ENCODE data around the gene SEZ6L2. TPM values are rescaled to one million over a fixed set of nuclear protein-coding genes. Genes with fewer than 3 reads are reported as not detected.
A peak's percentile ranks its signal among the peaks of the same experiment; 100 is the strongest.

The SEZ6L2 gene
- total and polyA plus RNA-seq, 7 experiments from 2014 or later, result 0.19 TPM; not detected in 6

GRCh38 chr16:29907973-29908372 lies 8.6 kb upstream of the SEZ6L2 start:
- Mint-ChIP-seq H3K27ac (peak overlapping the region in 1 of 9 donors; percentile 56), H3K36me3 (peaks cover 0 to 6% (median 3%) of the 10 kb centered on the region in 5 donors), H3K9me3 (no peaks in the 10 kb centered on the region), H3K4me3 (peak overlapping the region in 2 of 10 donors; percentile 13 to 24), H3K4me1 (peaks cover 0 to 9% (median 4%) of the 10 kb centered on the region in 7 donors), H3K27me3 (no peaks in the 10 kb centered on the region)
- DNase-seq (no peak), ATAC-seq (no peak)
- ChIA-PET POLR2A (interaction anchor here (0.6 kb wide), 1 partner anchor 935 kb away, joined by 3 read pairs; no protein-coding TSS in a partner anchor), CTCF (interaction anchor here (0.7 kb wide), 1 partner anchor 266 kb away, joined by 3 read pairs; no protein-coding TSS in a partner anchor)
- Histone ChIP-seq H3K27me3 (ENCODE audit: control insufficient read depth in 2 of 2, insufficient read depth in 2 of 2, low read length in 2 of 2) (no peaks in the 10 kb centered on the region), H3K36me3 (ENCODE audit: control insufficient read depth in 2 of 3, insufficient read depth in 3 of 3, low read length in 3 of 3) (peaks cover 0 to 9% (median 0%) of the 10 kb centered on the region in 3 experiments), H3K4me1 (ENCODE audit: control insufficient read depth in 2 of 2, insufficient read depth in 2 of 2, low read length in 2 of 2) (no peaks in the 10 kb centered on the region), H3K4me3 (ENCODE audit: low read length) (no peak overlapping the region), H3K9me3 (ENCODE audit: control insufficient read depth in 2 of 3, low read length in 3 of 3) (no peaks in the 10 kb centered on the region), H3K27ac (ENCODE audit: low read depth, low read length) (no peak overlapping the region)
- intact Hi-C loops (cut with micrococcal nuclease), result no loop called here

DNA sequence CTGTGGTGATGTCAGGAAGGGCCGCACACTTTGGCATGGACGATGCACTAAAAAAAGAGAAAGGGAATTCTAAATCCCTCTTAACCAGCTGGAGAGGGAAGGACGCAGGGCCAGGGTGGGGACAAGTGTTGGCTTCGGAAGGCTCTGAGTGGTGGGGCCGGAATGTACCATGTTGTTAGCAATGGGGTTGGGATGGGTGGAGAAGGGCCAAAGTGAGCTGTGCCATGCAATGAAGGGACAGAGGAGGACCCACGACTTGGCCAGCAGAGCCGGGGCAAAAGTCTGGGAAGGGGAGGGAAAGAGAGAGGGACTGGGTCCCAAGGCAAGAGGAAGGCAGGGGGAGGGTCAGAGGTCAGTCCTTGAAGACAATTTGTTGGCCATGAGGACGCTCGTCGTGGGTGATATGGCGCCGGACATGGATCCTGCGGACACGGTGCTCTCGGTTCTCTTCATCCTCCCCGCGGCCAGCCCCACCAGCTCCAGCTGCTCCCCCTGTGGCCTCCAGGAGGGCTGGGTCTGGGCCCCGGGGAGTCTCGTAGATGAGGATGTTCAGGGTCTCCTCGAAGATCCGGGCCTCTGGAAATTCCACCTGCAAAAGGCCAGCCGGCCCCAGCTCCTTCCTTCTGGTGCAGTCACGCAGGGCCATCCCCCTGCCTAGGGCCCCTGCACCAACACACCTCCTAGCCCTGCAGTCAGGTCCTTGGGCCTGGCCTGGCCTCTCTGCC lies 7.3 kb upstream of the SEZ6L2 start:
- peaks cover 0 to 9% (median 0%) of the 10 kb centered on the region in 3 experiments for H3K36me3 ChIP-seq (ENCODE audit: control insufficient read depth in 2 of 3, insufficient read depth in 3 of 3, low read length in 3 of 3)
- Mint-ChIP-seq H3K4me1 (peaks cover 0 to 9% (median 4%) of the 10 kb centered on the region in 7 donors), H3K27me3 (peaks cover 0 to 3% (median 0%) of the 10 kb centered on the region in 5 donors), H3K4me3 (no peak overlapping the region), H3K27ac (peak overlapping the region in 1 of 9 donors; percentile 7), H3K9me3 (no peaks in the 10 kb centered on the region), H3K36me3 (peaks cover 0 to 4% (median 3%) of the 10 kb centered on the region in 5 donors)
- no peaks in the 10 kb centered on the region for H3K27me3 ChIP-seq (ENCODE audit: control insufficient read depth in 2 of 2, insufficient read depth in 2 of 2, low read length in 2 of 2)
- no peak overlapping the region for H3K27ac ChIP-seq (ENCODE audit: low read depth, low read length)
- H3K4me1 ChIP-seq (ENCODE audit: control insufficient read depth in 2 of 2, insufficient read depth in 2 of 2, low read length in 2 of 2), result no peaks in the 10 kb centered on the region
- no peak for ATAC-seq
- POLR2A ChIA-PET, result no interaction called here
- no peaks in the 10 kb centered on the region for H3K9me3 ChIP-seq (ENCODE audit: control insufficient read depth in 2 of 3, low read length in 3 of 3)
- DNase-seq, result no peak
- CTCF ChIA-PET, result interaction anchor here (0.7 kb wide), 1 partner anchor 657 kb away, joined by 4 read pairs; no protein-coding TSS in a partner anchor
- H3K4me3 ChIP-seq (ENCODE audit: low read length), result no peak overlapping the region
- intact Hi-C loops (cut with micrococcal nuclease), result no loop called here

GRCh38 chr16:29905668-29906067 lies 6.3 kb upstream of the SEZ6L2 start:
- H3K4me1 ChIP-seq (ENCODE audit: control insufficient read depth in 2 of 2, insufficient read depth in 2 of 2, low read length in 2 of 2), result no peaks in the 10 kb centered on the region
- peaks cover 0 to 9% (median 0%) of the 10 kb centered on the region in 3 experiments for H3K36me3 ChIP-seq (ENCODE audit: control insufficient read depth in 2 of 3, insufficient read depth in 3 of 3, low read length in 3 of 3)
- ChIA-PET POLR2A (no interaction called here), CTCF (no interaction called here)
- H3K4me1 Mint-ChIP-seq, result peaks cover under 1 to 12% (median 5%) of the 10 kb centered on the region in 7 donors
- no peak overlapping the region for H3K27ac ChIP-seq (ENCODE audit: low read depth, low read length)
- H3K9me3 ChIP-seq (ENCODE audit: control insufficient read depth in 2 of 3, low read length in 3 of 3), result no peaks in the 10 kb centered on the region
- H3K27me3 Mint-ChIP-seq, result peaks cover 0 to 5% (median 0%) of the 10 kb centered on the region in 5 donors
- H3K4me3 ChIP-seq (ENCODE audit: low read length), result no peak overlapping the region
- H3K36me3 Mint-ChIP-seq, result peaks cover 0 to 4% (median 3%) of the 10 kb centered on the region in 5 donors
- no peaks in the 10 kb centered on the region for H3K27me3 ChIP-seq (ENCODE audit: control insufficient read depth in 2 of 2, insufficient read depth in 2 of 2, low read length in 2 of 2)
- H3K27ac Mint-ChIP-seq, result no peak overlapping the region
- DNase-seq, result no peak
- intact Hi-C loops (cut with micrococcal nuclease), result no loop called here
- ATAC-seq, result no peak
- no peaks in the 10 kb centered on the region for H3K9me3 Mint-ChIP-seq
- no peak overlapping the region for H3K4me3 Mint-ChIP-seq

DNA sequence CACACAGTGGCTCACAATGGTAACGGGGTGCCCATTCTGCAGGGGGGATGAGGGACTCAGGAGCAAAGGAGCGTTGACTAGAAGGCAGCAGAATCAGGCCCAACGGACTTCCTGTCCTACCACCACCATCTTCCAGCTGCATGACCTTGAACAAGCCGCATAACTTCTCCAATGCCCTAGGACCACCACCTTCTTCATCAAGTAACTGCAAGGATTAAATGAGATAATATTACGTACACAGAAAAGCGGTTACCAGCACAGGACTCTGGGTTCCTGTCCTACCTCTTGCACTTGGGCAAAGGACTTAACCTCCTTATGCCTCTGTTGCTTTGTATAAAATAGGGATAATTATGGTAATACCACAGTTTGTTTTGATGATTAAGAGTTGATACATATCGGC lies 5.6 kb upstream of the SEZ6L2 start:
- Mint-ChIP-seq H3K4me1 (peaks cover 4 to 15% (median 5%) of the 10 kb centered on the region in 7 donors), H3K9me3 (no peaks in the 10 kb centered on the region), H3K27me3 (peaks cover 0 to 6% (median 0%) of the 10 kb centered on the region in 5 donors), H3K27ac (no peak overlapping the region), H3K36me3 (peaks cover 0 to 4% (median 3%) of the 10 kb centered on the region in 5 donors), H3K4me3 (no peak overlapping the region)
- Histone ChIP-seq H3K4me3 (ENCODE audit: low read length) (no peak overlapping the region), H3K4me1 (ENCODE audit: control insufficient read depth in 2 of 2, insufficient read depth in 2 of 2, low read length in 2 of 2) (no peaks in the 10 kb centered on the region), H3K27ac (ENCODE audit: low read depth, low read length) (no peak overlapping the region), H3K27me3 (ENCODE audit: control insufficient read depth in 2 of 2, insufficient read depth in 2 of 2, low read length in 2 of 2) (no peaks in the 10 kb centered on the region), H3K9me3 (ENCODE audit: control insufficient read depth in 2 of 3, low read length in 3 of 3) (no peaks in the 10 kb centered on the region), H3K36me3 (ENCODE audit: control insufficient read depth in 2 of 3, insufficient read depth in 3 of 3, low read length in 3 of 3) (peaks cover 0 to 9% (median 0%) of the 10 kb centered on the region in 3 experiments)
- ATAC-seq (no peak), DNase-seq (no peak)
- ChIA-PET POLR2A (no interaction called here), CTCF (no interaction called here)
- intact Hi-C loops (cut with micrococcal nuclease), result loop anchor here in 1 of 2 donors (5.0 kb wide), 1 partner anchor 43 kb away; the partner anchor contains the start of gene CDIPT

DNA sequence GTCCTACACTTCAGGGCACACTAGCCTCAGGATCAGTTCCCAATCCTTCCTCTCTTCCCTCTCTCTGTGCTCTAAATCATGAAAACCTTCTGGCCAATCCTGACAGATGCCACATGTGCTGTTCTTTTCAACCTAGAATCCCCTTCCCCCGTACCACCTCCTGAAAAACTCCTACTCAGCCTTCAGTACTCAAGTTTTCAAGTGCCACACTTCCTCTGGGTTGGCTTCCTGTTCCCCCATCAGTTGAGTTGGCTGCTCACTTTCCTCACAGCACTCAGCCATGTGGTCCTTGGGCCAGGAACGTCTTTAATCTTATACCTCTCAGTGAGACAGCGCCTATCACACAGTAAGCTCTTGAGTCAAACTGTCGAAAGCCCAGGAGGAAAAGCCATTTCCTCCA lies 4.2 kb upstream of the SEZ6L2 start:
- intact Hi-C loops (cut with micrococcal nuclease), result loop anchor here in 1 of 2 donors (5.0 kb wide), 1 partner anchor 41 kb away; the partner anchor contains the start of gene CDIPT
- ATAC-seq, result no peak
- Mint-ChIP-seq H3K27ac (peak overlapping the region in 2 of 9 donors; percentile 29 to 50), H3K9me3 (no peaks in the 10 kb centered on the region), H3K4me1 (peaks cover 4 to 18% (median 5%) of the 10 kb centered on the region in 7 donors), H3K27me3 (peaks cover 3 to 19% (median 5%) of the 10 kb centered on the region in 5 donors), H3K4me3 (peak overlapping the region in 3 of 10 donors; percentile 2 to 24 (median 16)), H3K36me3 (peaks cover 0 to 4% (median 3%) of the 10 kb centered on the region in 5 donors)
- POLR2A ChIA-PET, result interaction anchor here (0.6 to 2.5 kb wide), 2 partner anchors 22 to 131 kb away, joined by 3 to 8 read pairs; partner anchors contain the start of gene KCTD13
- H3K4me1 ChIP-seq (ENCODE audit: control insufficient read depth in 2 of 2, insufficient read depth in 2 of 2, low read length in 2 of 2), result peaks cover 5% of the 10 kb centered on the region in 2 donors
- H3K27me3 ChIP-seq (ENCODE audit: control insufficient read depth in 2 of 2, insufficient read depth in 2 of 2, low read length in 2 of 2), result peaks cover 2 to 6% of the 10 kb centered on the region in 2 donors
- no peak overlapping the region for H3K27ac ChIP-seq (ENCODE audit: low read depth, low read length)
- no peaks in the 10 kb centered on the region for H3K9me3 ChIP-seq (ENCODE audit: control insufficient read depth in 2 of 3, low read length in 3 of 3)
- DNase-seq, result no peak
- CTCF ChIA-PET, result no interaction called here
- peaks cover 0 to 9% (median 0%) of the 10 kb centered on the region in 3 experiments for H3K36me3 ChIP-seq (ENCODE audit: control insufficient read depth in 2 of 3, insufficient read depth in 3 of 3, low read length in 3 of 3)
- no peak overlapping the region for H3K4me3 ChIP-seq (ENCODE audit: low read length)

DNA sequence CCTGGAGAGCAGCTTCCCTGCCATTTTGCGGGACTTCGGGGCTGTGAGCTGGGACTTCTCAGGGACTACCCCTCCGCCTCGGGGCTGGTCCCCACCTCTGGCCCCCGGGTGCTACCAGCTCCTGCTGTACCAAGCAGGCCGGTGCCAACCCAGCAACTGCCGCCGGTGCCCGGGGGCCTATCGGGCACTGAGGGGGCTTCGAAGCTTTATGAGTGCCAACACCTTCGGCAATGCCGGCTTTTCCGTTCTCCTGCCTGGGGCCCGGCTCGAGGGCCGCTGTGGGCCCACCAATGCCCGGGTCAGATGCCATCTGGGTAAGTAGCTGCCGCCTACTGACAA lies 2.2 kb upstream of the SEZ6L2 start:
- Mint-ChIP-seq H3K4me3 (peak overlapping the region in 6 of 10 donors; percentile 14 to 86 (median 32)), H3K27me3 (peaks cover 16 to 32% (median 23%) of the 10 kb centered on the region in 5 donors), H3K4me1 (peaks cover 4 to 19% (median 11%) of the 10 kb centered on the region in 7 donors), H3K36me3 (peaks cover 0 to 4% (median 3%) of the 10 kb centered on the region in 5 donors), H3K27ac (peak overlapping the region in 1 of 9 donors; percentile 42), H3K9me3 (no peaks in the 10 kb centered on the region)
- DNase-seq (no peak), ATAC-seq (no peak)
- intact Hi-C loops (cut with micrococcal nuclease), result loop anchor here in 1 of 2 donors (5.0 kb wide), 1 partner anchor 39 kb away; the partner anchor contains the start of gene CDIPT
- Histone ChIP-seq H3K36me3 (ENCODE audit: control insufficient read depth in 2 of 3, insufficient read depth in 3 of 3, low read length in 3 of 3) (peaks cover 0 to 3% (median 0%) of the 10 kb centered on the region in 3 experiments), H3K4me1 (ENCODE audit: control insufficient read depth in 2 of 2, insufficient read depth in 2 of 2, low read length in 2 of 2) (peaks cover 5% of the 10 kb centered on the region in 2 donors), H3K27me3 (ENCODE audit: control insufficient read depth in 2 of 2, insufficient read depth in 2 of 2, low read length in 2 of 2) (peaks cover 5 to 13% of the 10 kb centered on the region in 2 donors), H3K4me3 (ENCODE audit: low read length) (no peak overlapping the region), H3K9me3 (ENCODE audit: control insufficient read depth in 2 of 3, low read length in 3 of 3) (no peaks in the 10 kb centered on the region), H3K27ac (ENCODE audit: low read depth, low read length) (no peak overlapping the region)
- POLR2A ChIA-PET, result interaction anchor here (1.0 to 2.5 kb wide), 2 partner anchors 24 to 94 kb away, joined by 3 to 8 read pairs; partner anchors contain the start of gene KCTD13
- CTCF ChIA-PET, result no interaction called here
